Coronary artery (tissue), 2 donors: ENCODE results near the gene DUSP1.

ENCODE experiments used
- DNase-seq: peaks from one replicate; pipeline ENCODE4 v3.0.0-alpha.2; 2017; ENCODE audit warnings: low spot score
- H3K27ac ChIP-seq, 2 donors: fragments of 200-600 bp; sonication (generic); one replicate each; pipeline ENCODE4 v1.5.1; 2016 to 2019
- H3K4me3 ChIP-seq: fragments of 200-600 bp; sonication (generic); 2 replicates; pipeline ENCODE4 v1.5.1; 2016; ENCODE audit warnings: mild to moderate bottlenecking, moderate library complexity
- TF ChIP-seq, protein P1 (sequence below): fragments of 200-600 bp; sonication (generic); IDR thresholded peaks from one replicate; pipeline ENCODE4 v1.5.1; 2019; ENCODE audit warnings: antibody characterized with exemption

Gene DUSP1

DNA sequence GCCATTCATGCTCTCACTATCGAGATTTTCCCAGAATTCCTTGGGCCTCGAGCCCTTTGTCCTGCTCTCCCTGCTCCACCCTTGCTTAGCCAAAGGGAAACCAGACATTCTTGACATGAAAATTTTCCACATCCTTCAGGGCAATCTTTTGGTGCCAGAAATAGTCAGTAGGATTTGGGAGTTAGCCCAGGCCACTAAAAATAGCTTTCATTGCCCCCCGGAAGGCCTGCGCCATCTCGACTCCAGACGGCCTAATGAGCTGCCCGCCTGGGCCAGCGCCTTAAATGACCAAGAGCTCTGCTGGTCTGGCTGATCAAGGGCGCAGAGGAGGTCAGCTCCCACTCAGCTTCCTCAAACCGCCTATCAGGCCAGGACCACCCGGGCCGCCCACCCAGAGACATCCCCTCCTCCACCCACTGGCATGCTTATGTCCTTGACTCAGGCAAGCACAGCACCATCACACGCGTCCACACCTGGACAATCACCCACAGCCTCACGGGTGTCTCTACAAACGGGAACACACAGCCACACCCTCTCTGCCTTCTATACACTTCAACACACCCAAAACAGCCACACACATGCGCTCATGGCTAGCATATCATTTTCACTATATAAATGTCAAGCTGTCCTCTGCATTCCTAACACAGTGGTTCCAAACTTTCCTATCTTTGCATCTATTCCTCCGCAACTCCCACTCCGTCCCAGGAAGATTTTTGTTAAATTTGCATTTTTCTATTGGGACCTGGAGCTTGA is 20.9 kb downstream of the DUSP1 start:
- TF ChIP-seq, protein P1, sequence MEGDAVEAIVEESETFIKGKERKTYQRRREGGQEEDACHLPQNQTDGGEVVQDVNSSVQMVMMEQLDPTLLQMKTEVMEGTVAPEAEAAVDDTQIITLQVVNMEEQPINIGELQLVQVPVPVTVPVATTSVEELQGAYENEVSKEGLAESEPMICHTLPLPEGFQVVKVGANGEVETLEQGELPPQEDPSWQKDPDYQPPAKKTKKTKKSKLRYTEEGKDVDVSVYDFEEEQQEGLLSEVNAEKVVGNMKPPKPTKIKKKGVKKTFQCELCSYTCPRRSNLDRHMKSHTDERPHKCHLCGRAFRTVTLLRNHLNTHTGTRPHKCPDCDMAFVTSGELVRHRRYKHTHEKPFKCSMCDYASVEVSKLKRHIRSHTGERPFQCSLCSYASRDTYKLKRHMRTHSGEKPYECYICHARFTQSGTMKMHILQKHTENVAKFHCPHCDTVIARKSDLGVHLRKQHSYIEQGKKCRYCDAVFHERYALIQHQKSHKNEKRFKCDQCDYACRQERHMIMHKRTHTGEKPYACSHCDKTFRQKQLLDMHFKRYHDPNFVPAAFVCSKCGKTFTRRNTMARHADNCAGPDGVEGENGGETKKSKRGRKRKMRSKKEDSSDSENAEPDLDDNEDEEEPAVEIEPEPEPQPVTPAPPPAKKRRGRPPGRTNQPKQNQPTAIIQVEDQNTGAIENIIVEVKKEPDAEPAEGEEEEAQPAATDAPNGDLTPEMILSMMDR = no peak
- Histone ChIP-seq H3K4me3 (peak overlapping the region; percentile 19), H3K27ac (peak overlapping the region; percentile 91 to 98)
- DNase-seq = peak; percentile 92

DNA sequence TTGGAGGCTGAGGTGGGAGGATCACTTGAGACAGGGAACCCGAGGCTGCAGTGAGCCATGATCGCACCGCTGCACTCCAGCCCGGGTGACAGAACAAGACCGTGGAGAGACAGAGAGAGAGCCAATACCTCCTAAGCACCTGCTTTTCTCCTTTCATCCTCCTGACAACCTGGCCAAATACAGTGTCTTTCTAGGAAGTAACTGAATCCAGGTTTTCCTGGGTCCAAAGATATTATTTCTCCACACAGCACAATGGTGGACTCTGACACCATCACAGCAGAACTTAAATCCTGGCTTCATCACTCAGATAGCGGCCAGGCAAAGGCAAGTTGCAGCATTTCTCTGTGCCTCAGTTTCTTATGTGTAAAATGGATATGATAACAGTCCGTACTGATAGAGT is 21.9 kb downstream of the DUSP1 start:
- Histone ChIP-seq H3K4me3 (peak overlapping the region; percentile 19), H3K27ac (peak overlapping the region; percentile 91 to 98)
- DNase-seq = no peak
- TF ChIP-seq, protein P1 = no peak

DNA sequence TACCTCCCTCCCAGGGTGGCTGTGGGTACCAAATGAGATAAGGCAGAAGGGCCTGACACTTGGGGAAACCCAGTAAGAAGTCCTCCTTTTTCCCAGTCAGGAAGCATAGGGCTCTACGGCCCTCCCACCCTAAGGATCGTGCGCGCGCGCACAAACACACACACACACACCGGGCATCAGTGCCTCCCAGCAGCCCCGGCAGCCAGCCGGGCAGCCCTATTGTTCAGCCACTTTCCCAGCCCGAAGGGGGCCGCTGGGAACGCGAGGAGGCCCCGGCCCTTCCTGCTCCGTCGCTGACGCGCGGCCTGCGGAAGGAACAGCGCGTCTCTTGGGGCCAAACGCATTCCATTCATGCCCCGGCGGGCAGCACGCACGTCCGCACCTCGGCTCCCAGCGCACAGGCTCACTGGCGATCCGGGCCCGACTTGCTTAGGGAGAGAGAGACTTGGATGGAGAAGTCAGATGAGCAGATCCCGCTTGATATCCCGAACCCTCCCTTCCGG is 22.6 kb downstream of the DUSP1 start:
- TF ChIP-seq, protein P1 = no peak
- peak; percentile 98 for DNase-seq
- Histone ChIP-seq H3K4me3 (peak overlapping the region; percentile 44), H3K27ac (peak overlapping the region; percentile 91 to 98)

DNA sequence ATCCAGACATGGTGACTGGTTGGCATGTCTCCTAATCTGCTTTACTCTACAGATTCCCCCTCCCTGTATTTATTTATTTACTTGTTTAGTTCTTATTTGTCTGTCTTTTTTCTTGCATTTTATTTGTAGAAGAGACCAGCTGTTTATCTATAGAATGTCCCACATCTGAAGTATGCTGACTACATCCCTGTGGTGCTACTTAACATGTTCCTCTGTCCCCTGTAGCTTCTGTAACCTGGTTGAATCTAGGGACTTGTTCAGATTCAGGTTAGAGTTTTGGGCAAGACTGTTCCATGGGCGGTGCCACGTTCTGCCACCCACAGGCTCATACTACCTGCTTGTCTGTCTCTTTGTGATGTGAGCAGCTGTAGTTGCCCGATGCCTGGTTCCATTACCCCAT is 23.5 kb downstream of the DUSP1 start:
- H3K4me3 ChIP-seq = no peak overlapping the region
- TF ChIP-seq, protein P1 = no peak
- peak overlapping the region; percentile 91 to 98 for H3K27ac ChIP-seq
- no peak for DNase-seq

DNA sequence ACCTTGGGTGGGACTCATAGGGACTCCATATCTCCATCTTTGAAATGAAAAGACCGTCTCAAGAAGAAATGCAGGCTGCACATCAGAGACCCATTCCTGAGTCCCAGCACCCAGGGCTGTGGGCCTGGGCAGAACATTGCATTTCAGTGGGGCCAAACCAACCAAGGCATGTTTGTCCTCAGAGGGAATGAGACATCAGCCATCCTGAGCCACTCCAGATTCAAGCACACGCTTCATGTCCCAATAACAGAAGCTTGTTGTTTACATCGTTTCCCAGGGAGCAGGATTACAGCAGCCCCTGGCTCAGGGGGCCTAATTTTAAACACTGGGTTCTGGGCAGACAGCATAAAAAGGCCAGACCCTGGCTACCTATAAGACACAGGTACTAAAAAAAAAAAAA is 24.3 kb downstream of the DUSP1 start:
- TF ChIP-seq, protein P1 = no peak
- no peak overlapping the region for H3K4me3 ChIP-seq
- DNase-seq = no peak
- H3K27ac ChIP-seq = peak overlapping the region; percentile 91 to 98

DNA sequence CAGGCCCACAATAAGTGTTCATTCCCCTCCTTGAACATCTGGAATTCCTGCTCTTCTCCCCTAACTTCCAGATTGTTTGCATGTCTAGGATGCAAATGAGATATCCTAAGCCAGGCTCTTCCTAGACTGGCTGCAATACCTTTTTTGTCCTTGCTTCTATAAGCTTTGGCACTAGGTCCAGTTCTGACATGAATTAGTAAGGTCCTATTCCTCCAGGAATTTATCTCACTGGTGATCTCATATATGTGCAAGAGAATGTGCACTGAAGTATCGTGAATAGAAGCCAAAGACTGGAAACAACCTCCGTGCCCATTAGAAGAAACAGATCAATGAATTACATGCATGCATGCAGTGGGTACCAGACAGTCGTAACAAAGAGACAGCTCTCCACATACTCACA is 25.2 kb downstream of the DUSP1 start:
- DNase-seq = no peak
- no peak overlapping the region for H3K4me3 ChIP-seq
- TF ChIP-seq, protein P1 = no peak
- H3K27ac ChIP-seq = peak overlapping the region in 1 of 2 donors; percentile 98

DNA sequence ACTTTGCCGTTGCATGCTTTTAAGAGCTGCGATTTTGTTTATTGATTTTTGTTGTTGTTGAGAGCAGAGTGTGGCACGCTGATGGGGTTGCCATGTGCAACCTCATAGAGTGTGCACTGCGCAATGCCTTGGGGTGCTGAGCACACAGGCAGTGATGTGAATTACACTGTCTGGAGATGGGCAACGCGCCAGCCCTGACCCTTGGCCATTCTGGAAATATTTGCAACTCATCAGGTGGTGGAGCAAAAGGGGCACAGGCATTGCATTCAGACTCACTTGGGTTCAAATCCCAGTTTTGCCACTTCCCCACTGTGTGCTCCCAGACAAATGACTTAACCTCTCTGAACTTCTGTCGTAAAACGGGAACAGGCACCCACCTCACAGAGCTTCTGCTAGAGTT is 25.6 kb downstream of the DUSP1 start:
- Histone ChIP-seq H3K4me3 (no peak overlapping the region), H3K27ac (peak overlapping the region in 1 of 2 donors; percentile 98)
- no peak for DNase-seq
- TF ChIP-seq, protein P1 = no peak
